Measurements from ENCODE around the gene VMAC.
"Not testable (repeated sequence)": the region's sequence is repeated elsewhere in the genome, so short reads cannot be mapped to it uniquely, and the experiment has no call there.

VMAC gene

GRCh38 chr19:5883157-5883873, 21.4 kb upstream of the VMAC start:
- DNase-seq (ENCODE audit: low read depth in 1 of 2, low spot score in 1 of 2), result not testable (repeated sequence)

GRCh38 chr19:5884065-5884811, 20.4 kb upstream of the VMAC start:
- not testable (repeated sequence) for DNase-seq (ENCODE audit: low read depth in 1 of 2, low spot score in 1 of 2)

DNA sequence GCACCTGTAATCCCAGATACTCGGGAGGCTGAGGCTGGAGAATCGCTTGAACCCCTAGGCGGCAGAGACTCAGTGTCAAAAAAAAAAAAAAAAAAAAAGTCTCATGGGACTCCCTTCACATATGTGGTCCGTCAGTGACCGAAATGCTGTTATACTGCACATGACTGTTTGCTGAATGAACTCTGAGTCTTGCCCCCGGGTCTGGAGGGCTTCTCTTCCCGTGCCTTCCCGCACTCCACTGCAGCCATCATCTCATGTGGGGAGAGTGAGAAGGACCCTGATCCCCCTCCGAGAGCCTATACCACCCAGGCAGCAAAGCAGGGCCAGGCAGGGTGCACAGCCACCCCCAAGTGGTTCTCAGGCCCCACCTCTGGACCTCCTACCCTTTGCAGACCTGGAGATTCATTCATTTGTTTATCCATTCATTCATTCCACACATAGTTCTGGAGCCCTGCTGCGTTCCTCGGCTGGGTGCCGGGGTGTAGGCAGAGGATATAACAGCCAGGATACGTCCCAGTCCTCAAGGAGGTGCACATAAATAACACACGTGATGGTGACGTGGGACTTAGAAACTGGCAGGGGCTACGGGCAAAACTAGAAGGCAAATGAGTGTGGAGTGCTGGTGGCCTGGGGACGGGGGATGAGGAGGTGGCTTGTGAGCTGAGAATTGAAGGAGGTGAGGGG, 15.2 kb upstream of the VMAC start:
- DNase-seq (ENCODE audit: low read depth in 1 of 2, low spot score in 1 of 2), result no peak

DNA sequence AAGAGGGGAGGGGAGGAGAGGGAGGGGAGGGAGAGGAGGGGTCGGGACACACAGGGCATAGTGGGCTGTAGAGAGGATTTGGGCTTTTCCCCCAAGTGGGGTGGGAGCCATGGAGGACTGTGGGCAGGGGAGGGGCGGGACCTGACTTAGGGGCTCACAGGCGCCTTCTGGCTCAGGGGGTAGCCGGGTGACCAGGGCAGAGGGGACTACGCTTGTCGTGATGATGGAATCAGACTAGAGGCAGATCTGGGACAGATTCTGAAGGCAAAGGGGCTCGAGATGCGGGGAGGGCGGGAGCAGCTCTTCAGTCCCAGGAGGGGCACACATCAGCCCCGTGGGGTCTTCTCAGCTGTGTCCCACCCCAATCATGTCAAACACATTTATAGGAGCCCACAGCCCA, 14.6 kb upstream of the VMAC start:
- no peak for DNase-seq (ENCODE audit: low read depth in 1 of 2, low spot score in 1 of 2)

GRCh38 chr19:5891572-5891937, 13.1 kb upstream of the VMAC start:
- DNase-seq (ENCODE audit: low read depth in 1 of 2, low spot score in 1 of 2), result no peak

GRCh38 chr19:5891938-5892771, 12.5 kb upstream of the VMAC start:
- DNase-seq (ENCODE audit: low read depth in 1 of 2, low spot score in 1 of 2), result no peak

- no peak for DNase-seq (ENCODE audit: low read depth in 1 of 2, low spot score in 1 of 2)
Observed at GRCh38 chr19:5892772-5893275, 11.8 kb upstream of the VMAC start.

DNA sequence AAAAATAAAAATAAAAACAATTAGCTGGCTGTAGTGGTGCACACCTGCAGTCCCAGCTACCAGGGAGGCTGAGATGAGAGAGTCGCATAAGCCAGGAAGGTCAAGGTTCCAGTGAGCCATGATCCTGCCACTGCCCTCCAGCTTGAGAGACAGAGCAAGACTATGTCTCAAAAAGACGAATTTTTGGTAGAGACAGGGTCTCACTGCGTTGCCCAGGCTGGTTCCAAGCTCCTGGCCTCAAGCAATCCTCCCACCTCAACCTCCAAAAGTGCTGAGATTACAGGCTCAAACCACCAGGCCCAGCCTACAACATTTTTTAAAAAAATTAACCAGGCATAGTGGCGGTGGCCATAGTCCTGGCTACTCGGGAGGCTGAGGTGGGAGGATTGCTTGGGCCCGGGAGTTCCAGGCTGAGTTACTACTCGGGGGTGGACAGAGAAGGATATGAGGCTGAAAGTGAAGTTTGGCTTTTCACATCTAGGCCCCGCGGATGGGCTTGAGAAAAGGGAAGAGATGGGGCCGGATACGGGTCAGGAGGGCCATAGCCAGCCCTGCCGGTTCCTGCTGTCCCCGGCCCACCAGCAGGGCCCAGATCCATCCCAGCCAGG, 11.3 kb upstream of the VMAC start:
- DNase-seq (ENCODE audit: low read depth in 1 of 2, low spot score in 1 of 2), result no peak

DNA sequence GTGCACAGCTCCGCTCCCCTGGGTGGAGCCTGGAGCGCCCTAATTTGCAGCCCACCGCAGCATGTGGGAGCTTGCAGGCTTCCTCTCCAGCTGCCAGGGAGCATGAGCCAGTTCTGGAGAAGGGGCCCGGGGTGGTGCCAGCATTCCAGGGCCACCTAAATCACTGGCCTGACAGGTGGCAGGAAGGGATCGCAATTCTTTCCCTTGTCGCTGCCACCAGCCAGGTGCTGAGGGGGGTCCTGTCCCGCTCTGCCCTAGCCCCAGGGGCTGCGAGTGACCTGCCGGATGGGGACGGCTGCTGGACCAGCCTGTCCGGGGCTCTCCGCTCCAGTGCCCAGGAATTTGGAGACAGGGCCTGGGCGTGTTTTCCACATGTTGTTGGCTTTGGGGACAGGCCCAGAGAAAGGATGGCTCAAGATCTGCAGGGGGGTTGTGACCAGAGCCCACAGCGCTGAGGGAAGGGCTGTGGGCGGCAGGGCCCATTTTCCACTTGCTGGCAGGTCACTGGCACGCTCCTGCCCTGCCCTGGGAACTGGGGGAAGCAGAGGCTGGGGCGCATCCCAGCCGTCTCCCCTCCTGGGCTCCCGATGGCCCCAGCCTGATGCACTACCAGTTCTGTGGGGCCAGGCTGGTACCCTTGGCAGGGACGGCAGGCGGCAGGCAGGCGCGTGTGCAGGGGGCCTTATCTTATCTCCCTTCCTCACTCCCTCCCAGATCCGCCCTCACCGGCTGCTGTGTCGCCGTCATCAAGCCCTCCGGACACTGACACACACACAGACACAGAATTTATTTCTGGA, 10.6 kb upstream of the VMAC start:
- DNase-seq (ENCODE audit: low read depth in 1 of 2, low spot score in 1 of 2), result no peak

- no peak for DNase-seq (ENCODE audit: low read depth in 1 of 2, low spot score in 1 of 2)
Observed at GRCh38 chr19:5894704-5895349, 9.8 kb upstream of the VMAC start.

GRCh38 chr19:5895409-5895808, 9.3 kb upstream of the VMAC start:
- no peak for DNase-seq (ENCODE audit: low read depth in 1 of 2, low spot score in 1 of 2)

DNA sequence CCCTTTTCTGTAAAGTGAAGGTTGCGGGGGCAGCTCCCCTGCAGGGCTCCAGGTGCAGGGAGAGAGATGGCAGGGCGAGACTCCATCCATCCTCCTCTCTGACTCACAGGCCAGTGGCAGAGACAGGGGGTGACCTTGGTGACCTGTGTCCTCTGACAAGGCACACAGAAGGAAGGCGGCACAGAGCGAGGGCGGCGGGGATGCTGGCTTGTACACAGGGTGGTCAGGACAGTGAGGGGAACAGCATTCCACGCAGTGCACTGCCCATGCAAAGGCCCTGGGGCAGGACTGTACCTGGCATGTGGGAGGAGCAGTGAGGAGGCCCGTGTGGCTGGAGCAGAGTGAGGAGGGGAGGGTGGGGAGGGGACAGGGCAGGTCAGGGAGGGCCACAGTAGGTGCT, 8.8 kb upstream of the VMAC start:
- no peak for DNase-seq (ENCODE audit: low read depth in 1 of 2, low spot score in 1 of 2)

GRCh38 chr19:5896365-5897076, 8.2 kb upstream of the VMAC start:
- DNase-seq (ENCODE audit: low read depth in 1 of 2, low spot score in 1 of 2), result no peak

- DNase-seq (ENCODE audit: low read depth in 1 of 2, low spot score in 1 of 2), result no peak
Observed at GRCh38 chr19:5897189-5897969, 7.3 kb upstream of the VMAC start.

- no peak for DNase-seq (ENCODE audit: low read depth in 1 of 2, low spot score in 1 of 2)
Observed at GRCh38 chr19:5899728-5900526, 4.7 kb upstream of the VMAC start.

- no peak for DNase-seq (ENCODE audit: low read depth in 1 of 2, low spot score in 1 of 2)
Observed at GRCh38 chr19:5900976-5901375, 3.7 kb upstream of the VMAC start.

- DNase-seq (ENCODE audit: low read depth in 1 of 2, low spot score in 1 of 2), result no peak
Observed at GRCh38 chr19:5903056-5903623, 1.5 kb upstream of the VMAC start.

Measured in activated CD4-positive, alpha-beta T cell treated with anti-CD3 and anti-CD28 coated beads, Interleukin-2, amount 50 U/mL, for 24 hours (primary cell).